ENCODE measurements around the gene THRA. TPM values are rescaled to one million over a fixed set of nuclear protein-coding genes. Genes with fewer than 3 reads are reported as not detected.

The THRA gene
- total and polyA plus RNA-seq, 11 donors: 50.6 to 105 (median 69.8) TPM

- DNase-seq: peak in 1 of 5 donors; percentile 19
- H3K36me3 ChIP-seq: peaks cover 0 to 97% (median 86%) of the 10 kb centered on the region in 9 donors
- intact Hi-C loops (cut with DNase I): loop anchor here in 3 of 10 donors (5.0 to 10.0 kb wide), 3 partner anchors 64 to 146 kb away; partner anchors contain the start of gene RAPGEFL1 (in 1 of the 3)
Measured at GRCh38 chr17:40028595-40028994, 34.2 kb upstream of the THRA start.

GRCh38 chr17:40031706-40032105, 31.1 kb upstream of the THRA start:
- Histone ChIP-seq H3K27ac (peak overlapping the region in 7 of 12 donors; percentile 4 to 63 (median 49)), H3K4me1 (peaks cover 0 to 25% (median 10%) of the 10 kb centered on the region in 12 donors), H3K9me3 (no peaks in the 10 kb centered on the region), H3K4me3 (no peak overlapping the region), H3K27me3 (no peaks in the 10 kb centered on the region), H3K36me3 (peaks cover 0 to 97% (median 86%) of the 10 kb centered on the region in 9 donors)
- 86 to 95% (median 92%) methylated on average over 4 to 11 of the region's 11 CpGs for WGBS, 4 donors
- intact Hi-C loops (cut with DNase I): loop anchor here in 3 of 10 donors (5.0 to 10.0 kb wide), 2 partner anchors 53 to 136 kb away; no protein-coding TSS in a partner anchor
- TF ChIP-seq POLR2A (IDR thresholded peaks at IDR 0.05) (no peak), CTCF (IDR thresholded peaks at IDR 0.05) (no peak)
- ATAC-seq (no peak), DNase-seq (peak in 1 of 5 donors; percentile 8)

More at GRCh38 chr17:40028595-40028994, 34.2 kb upstream of the THRA start:
- ATAC-seq: no peak
- TF ChIP-seq CTCF (IDR thresholded peaks at IDR 0.05): no peak
- TF ChIP-seq POLR2A (IDR thresholded peaks at IDR 0.05): no peak
- H3K27me3 ChIP-seq: no peaks in the 10 kb centered on the region
- no peak overlapping the region for H3K4me3 ChIP-seq
- H3K27ac ChIP-seq: no peak overlapping the region
- H3K9me3 ChIP-seq: no peaks in the 10 kb centered on the region
- H3K4me1 ChIP-seq: peaks cover 0 to 29% (median 15%) of the 10 kb centered on the region in 12 donors
- 87 to 89% (median 88%) methylated on average over 12 to 13 of the region's 13 CpGs for WGBS, 4 donors

- Histone ChIP-seq H3K27me3 (no peaks in the 10 kb centered on the region), H3K36me3 (peaks cover 0 to 94% (median 88%) of the 10 kb centered on the region in 9 donors), H3K4me1 (peaks cover 0 to 20% (median 5%) of the 10 kb centered on the region in 12 donors), H3K27ac (peak overlapping the region in 9 of 12 donors; percentile 23 to 70 (median 51)), H3K4me3 (no peak overlapping the region), H3K9me3 (no peaks in the 10 kb centered on the region)
- ATAC-seq: peak; percentile 70 to 86 (median 84)
- TF ChIP-seq POLR2A (IDR thresholded peaks at IDR 0.05): no peak
- no peak for TF ChIP-seq CTCF (IDR thresholded peaks at IDR 0.05)
- 82 to 86% (median 84%) methylated on average over 23 of the region's 23 CpGs for WGBS, 4 donors
- intact Hi-C loops (cut with DNase I): loop anchor here in 3 of 10 donors (5.0 to 10.0 kb wide), 2 partner anchors 52 to 135 kb away; no protein-coding TSS in a partner anchor
- DNase-seq: peak; percentile 60 to 85 (median 73)
Measured at GRCh38 chr17:40032322-40033320, 30.1 kb upstream of the THRA start.

GRCh38 chr17:40033339-40033738, 29.4 kb upstream of the THRA start:
- peaks cover 0 to 24% (median 6%) of the 10 kb centered on the region in 12 donors for H3K4me1 ChIP-seq
- ATAC-seq: no peak

More at GRCh38 chr17:40033339-40033738, 29.4 kb upstream of the THRA start:
- H3K27ac ChIP-seq: peak overlapping the region in 2 of 12 donors; percentile 34 to 62
- peaks cover 0 to 86% (median 80%) of the 10 kb centered on the region in 9 donors for H3K36me3 ChIP-seq
- H3K9me3 ChIP-seq: no peaks in the 10 kb centered on the region
- intact Hi-C loops (cut with DNase I): loop anchor here in 3 of 10 donors (5.0 to 10.0 kb wide), 2 partner anchors 51 to 134 kb away; no protein-coding TSS in a partner anchor
- 88 to 93% (median 91%) methylated on average over 7 to 8 of the region's 8 CpGs for WGBS, 4 donors
- no peak overlapping the region for H3K4me3 ChIP-seq
- peak in 1 of 5 donors; percentile 28 for DNase-seq
- no peaks in the 10 kb centered on the region for H3K27me3 ChIP-seq
- TF ChIP-seq CTCF (IDR thresholded peaks at IDR 0.05) (no peak), POLR2A (IDR thresholded peaks at IDR 0.05) (no peak)
